PFSK-1 (cell line): Measurements from ENCODE around the gene CACNB3.

ENCODE experiments used
- FOXP2 ChIP-seq: optimal IDR thresholded peaks from 2 replicates; pipeline ENCODE3; 2011; ENCODE audit warnings: borderline replicate concordance, control low read depth, inconsistent platforms; ENCODE audit not compliant: insufficient read depth; ENCODE audit errors: extremely low read length, extremely low read depth
- POLR2AphosphoS5 ChIP-seq: IDR thresholded peaks from 2 replicates; pipeline ENCODE4 v1.6.1; 2012; ENCODE audit warnings: low read depth, mild to moderate bottlenecking, control low read depth, low read length, moderate library complexity
- TAF1 ChIP-seq: IDR thresholded peaks from 2 replicates; pipeline ENCODE4 v1.6.1; 2012; ENCODE audit warnings: low read length, control low read depth, borderline replicate concordance; ENCODE audit not compliant: insufficient read depth
- TF ChIP-seq, protein P1 (sequence below), 2 experiments: IDR thresholded peaks; 2 replicates each; pipeline versions ENCODE4 v1.6.1 to v1.8.0; 2011 to 2012; ENCODE audit warnings: low read depth in 2 of 2, low read length in 2 of 2, control low read depth in 1 of 2, inconsistent platforms in 1 of 2, mild to moderate bottlenecking in 1 of 2, moderate library complexity in 1 of 2; ENCODE audit not compliant: insufficient read depth in 1 of 2

DNA sequence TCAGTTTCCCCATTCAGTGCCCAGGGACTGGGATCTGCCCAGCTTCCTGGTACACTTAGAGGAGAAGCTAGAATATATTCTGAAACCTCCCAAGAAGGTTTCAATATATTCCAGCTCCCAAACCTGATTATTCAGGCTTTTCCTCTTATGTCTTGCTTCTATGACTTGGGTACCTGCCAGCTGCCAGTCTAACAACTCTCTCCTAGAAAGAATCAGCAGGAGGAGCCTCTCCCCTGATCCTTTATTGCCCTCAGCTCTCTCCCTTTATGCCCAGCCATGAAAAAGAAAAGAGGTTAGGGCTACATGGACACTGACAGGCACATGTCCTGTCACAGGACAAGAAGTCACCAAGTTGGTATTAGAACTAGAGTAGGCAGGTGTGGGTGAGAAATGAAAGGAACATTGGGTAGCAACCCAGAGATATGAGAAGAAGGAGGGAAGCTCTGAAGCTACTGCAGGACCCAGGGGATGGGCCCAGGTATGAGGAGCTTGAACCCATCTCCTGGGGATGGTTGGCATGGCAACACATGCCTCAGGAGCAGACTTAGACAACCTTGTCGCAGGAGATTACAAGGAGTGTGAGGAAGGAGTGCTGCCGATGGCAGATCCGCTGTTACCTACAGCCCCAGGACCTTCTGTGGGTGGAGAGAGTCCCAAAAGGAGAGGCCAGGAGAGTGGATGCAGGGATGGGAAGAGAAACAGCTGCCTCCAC is 2.0 kb upstream of the CACNB3 start:
- TF ChIP-seq, protein P1, sequence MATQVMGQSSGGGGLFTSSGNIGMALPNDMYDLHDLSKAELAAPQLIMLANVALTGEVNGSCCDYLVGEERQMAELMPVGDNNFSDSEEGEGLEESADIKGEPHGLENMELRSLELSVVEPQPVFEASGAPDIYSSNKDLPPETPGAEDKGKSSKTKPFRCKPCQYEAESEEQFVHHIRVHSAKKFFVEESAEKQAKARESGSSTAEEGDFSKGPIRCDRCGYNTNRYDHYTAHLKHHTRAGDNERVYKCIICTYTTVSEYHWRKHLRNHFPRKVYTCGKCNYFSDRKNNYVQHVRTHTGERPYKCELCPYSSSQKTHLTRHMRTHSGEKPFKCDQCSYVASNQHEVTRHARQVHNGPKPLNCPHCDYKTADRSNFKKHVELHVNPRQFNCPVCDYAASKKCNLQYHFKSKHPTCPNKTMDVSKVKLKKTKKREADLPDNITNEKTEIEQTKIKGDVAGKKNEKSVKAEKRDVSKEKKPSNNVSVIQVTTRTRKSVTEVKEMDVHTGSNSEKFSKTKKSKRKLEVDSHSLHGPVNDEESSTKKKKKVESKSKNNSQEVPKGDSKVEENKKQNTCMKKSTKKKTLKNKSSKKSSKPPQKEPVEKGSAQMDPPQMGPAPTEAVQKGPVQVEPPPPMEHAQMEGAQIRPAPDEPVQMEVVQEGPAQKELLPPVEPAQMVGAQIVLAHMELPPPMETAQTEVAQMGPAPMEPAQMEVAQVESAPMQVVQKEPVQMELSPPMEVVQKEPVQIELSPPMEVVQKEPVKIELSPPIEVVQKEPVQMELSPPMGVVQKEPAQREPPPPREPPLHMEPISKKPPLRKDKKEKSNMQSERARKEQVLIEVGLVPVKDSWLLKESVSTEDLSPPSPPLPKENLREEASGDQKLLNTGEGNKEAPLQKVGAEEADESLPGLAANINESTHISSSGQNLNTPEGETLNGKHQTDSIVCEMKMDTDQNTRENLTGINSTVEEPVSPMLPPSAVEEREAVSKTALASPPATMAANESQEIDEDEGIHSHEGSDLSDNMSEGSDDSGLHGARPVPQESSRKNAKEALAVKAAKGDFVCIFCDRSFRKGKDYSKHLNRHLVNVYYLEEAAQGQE (IDR thresholded peaks at IDR 0.05; ENCODE audit: insufficient read depth in 1 of 2, low read depth in 2 of 2, low read length in 2 of 2), result no peak
- TF ChIP-seq POLR2AphosphoS5 (no peak), FOXP2 (no peak), TAF1 (no peak)
